Endothelial cell of umbilical vein (primary cell): Measurements from ENCODE around the gene PLXDC2. TPM values are rescaled to one million over a fixed set of nuclear protein-coding genes. Genes with fewer than 3 reads are reported as not detected.

Experiments used
- BruUV-seq: library from RNA; stranded (reverse); fragments of 400-500 nt; replicated peaks from 2 replicates; lab custom pipeline; 2021; lab: Mats Ljungman, UMichigan
- CTCF ChIA-PET: fragments of 300-600, 350-600 bp; sonication (Branson Sonifier 250); formaldehyde crosslinking; loops from one replicate; lab custom pipeline; 2021; ENCODE audit warnings: antibody characterized with exemption, inconsistent platforms; lab: Charles Lee
- POLR2A ChIA-PET: fragments of 300-600, 350-600 bp; sonication (Branson Sonifier 250); formaldehyde crosslinking; loops from one replicate; lab custom pipeline; 2021; ENCODE audit warnings: antibody characterized with exemption, inconsistent platforms; lab: Charles Lee
- DNase-seq: peaks from one replicate; pipeline ENCODE4 v3.0.0-alpha.2; 2011; ENCODE audit warnings: low read depth, low spot score
- FAIRE-seq: peaks from 2 replicates; lab custom pipeline; 2011; peaks lifted over from hg19 to GRCh38; lab: Jason Lieb, UNC
- H2AFZ ChIP-seq: 2 replicates; pipeline ENCODE4 v1.6.0; 2012; ENCODE audit warnings: low read depth, low read length, control low read depth, inconsistent platforms
- H3K27ac ChIP-seq: 2 replicates; pipeline ENCODE4 v1.5.1; 2011; ENCODE audit warnings: low read depth, mild to moderate bottlenecking, control low read depth, low read length, moderate library complexity; ENCODE audit not compliant: insufficient read depth
- H3K27me3 ChIP-seq, 2 experiments: 2 replicates each; pipeline versions ENCODE4 v1.6.0 to v1.6.1; 2011; ENCODE audit warnings: low read length in 2 of 2, mixed read lengths in 1 of 2; ENCODE audit not compliant: control insufficient read depth in 2 of 2, insufficient read depth in 2 of 2
- H3K36me3 ChIP-seq, 2 experiments: 2 replicates in 1 of 2; 3 replicates in 1 of 2; pipeline ENCODE4 v1.5.1; 2011; ENCODE audit warnings: low read length in 2 of 2, mild to moderate bottlenecking in 1 of 2, moderate library complexity in 1 of 2; ENCODE audit not compliant: control insufficient read depth in 2 of 2, insufficient read depth in 2 of 2; ENCODE audit errors: extremely low read depth in 1 of 2
- H3K4me1 ChIP-seq: 3 replicates; pipeline ENCODE4 v1.5.1; 2011; ENCODE audit warnings: mild to moderate bottlenecking, low read length; ENCODE audit not compliant: control insufficient read depth, insufficient read depth; ENCODE audit errors: extremely low read depth
- H3K4me2 ChIP-seq: 2 replicates; pipeline ENCODE4 v1.6.1; 2011; ENCODE audit warnings: low read length, control low read depth, mixed read lengths; ENCODE audit not compliant: insufficient read depth
- H3K4me3 ChIP-seq, 3 experiments: fragments of 200-600 bp in 1 of 3; sonication (generic), shearing (Covaris generic) in 1 of 3; replicated peaks in 1 of 3; 2 replicates each; pipeline ENCODE4 v1.5.1; 2011 to 2016; ENCODE audit warnings: control low read depth in 3 of 3, low read length in 3 of 3, mild to moderate bottlenecking in 2 of 3, inconsistent platforms in 1 of 3, low read depth in 1 of 3, moderate library complexity in 1 of 3; ENCODE audit not compliant: insufficient read depth in 1 of 3
- H3K79me2 ChIP-seq: 2 replicates; pipeline ENCODE4 v1.6.0; 2012; ENCODE audit warnings: low read length, inconsistent platforms; ENCODE audit not compliant: control insufficient read depth, insufficient read depth
- H3K9ac ChIP-seq: replicated peaks from 2 replicates; pipeline ENCODE3; 2011; ENCODE audit warnings: low read length, control low read depth; ENCODE audit not compliant: insufficient read depth; ENCODE audit errors: extremely low read depth
- H3K9me1 ChIP-seq: replicated peaks from 3 replicates; pipeline ENCODE4 v1.6.0; 2011; ENCODE audit warnings: mild to moderate bottlenecking, low read length; ENCODE audit not compliant: control insufficient read depth, insufficient read depth; ENCODE audit errors: extremely low read depth
- H3K9me3 ChIP-seq: replicated peaks from 2 replicates; pipeline ENCODE4 v1.5.1; 2012; ENCODE audit warnings: low read length, inconsistent platforms; ENCODE audit not compliant: control insufficient read depth, insufficient read depth
- H4K20me1 ChIP-seq: replicated peaks from 2 replicates; pipeline ENCODE3; 2011; ENCODE audit warnings: mild to moderate bottlenecking, low read length; ENCODE audit not compliant: control insufficient read depth, insufficient read depth; ENCODE audit errors: extremely low read depth
- CTCF ChIP-seq, 2 donors: IDR thresholded peaks; 1 replicate in 1 of 2; 2 replicates in 1 of 2; pipeline ENCODE4 v1.5.1; 2011; ENCODE audit warnings: low read length in 2 of 2, mild to moderate bottlenecking in 2 of 2, moderate library complexity in 2 of 2, control low read depth in 1 of 2, inconsistent platforms in 1 of 2, low read depth in 1 of 2; ENCODE audit not compliant: insufficient read depth in 1 of 2; ENCODE audit errors: extremely low read depth in 1 of 2
- EZH2 ChIP-seq: IDR thresholded peaks from 2 replicates; pipeline ENCODE4 v1.6.1; 2012; ENCODE audit warnings: borderline replicate concordance, low read depth, mild to moderate bottlenecking, moderate library complexity, low read length, inconsistent platforms; ENCODE audit not compliant: severe bottlenecking
- FOS ChIP-seq: IDR thresholded peaks from 2 replicates; pipeline ENCODE4 v1.6.1; 2011; ENCODE audit warnings: mild to moderate bottlenecking, low read length, moderate library complexity, borderline replicate concordance; ENCODE audit not compliant: insufficient read depth
- GATA2 ChIP-seq: IDR thresholded peaks from 2 replicates; pipeline ENCODE4 v1.7.0; 2011; ENCODE audit warnings: low read depth, mild to moderate bottlenecking, moderate library complexity, mixed read lengths, low read length; ENCODE audit not compliant: insufficient read length, insufficient read depth
- JUN ChIP-seq: IDR thresholded peaks from 2 replicates; pipeline ENCODE4 v1.6.1; 2011; ENCODE audit warnings: borderline replicate concordance, low read depth; ENCODE audit not compliant: insufficient read length, insufficient read depth
- MAX ChIP-seq: IDR thresholded peaks from 2 replicates; pipeline ENCODE4 v1.6.1; 2011; ENCODE audit not compliant: insufficient read depth, insufficient read length
- MYC ChIP-seq: IDR thresholded peaks from one replicate; pipeline ENCODE4 v1.6.1; 2011; ENCODE audit warnings: mild to moderate bottlenecking, low read depth, low read length
- POLR2A ChIP-seq: IDR thresholded peaks from 2 replicates; pipeline ENCODE4 v1.6.1; 2012; ENCODE audit warnings: low read depth, mild to moderate bottlenecking, control low read depth, low read length
- POLR2AphosphoS5 ChIP-seq: IDR thresholded peaks from 2 replicates; pipeline ENCODE4 v1.6.1; 2012; ENCODE audit warnings: low read depth, mild to moderate bottlenecking, control low read depth, low read length, moderate library complexity; ENCODE audit not compliant: insufficient read depth
- dilution Hi-C: fragments of 300-500 bp; cut with MboI; formaldehyde crosslinking; loops from one replicate; pipeline ENCODE4 v1.15.0; 2019; ENCODE audit warnings: low sequenced_read_pairs; ENCODE audit not compliant: extremely low pct_ligation_motif_present
- intact Hi-C: fragments of 100-400 bp; cut with micrococcal nuclease; formaldehyde crosslinking; loops from one replicate; pipeline ENCODE4 v1.10.0; 2022
- polyA plus RNA-seq, 4 experiments: library from polyadenylated mRNA; depleted of rRNA in 3 of 4; stranded (reverse) in 3 of 4; unstranded in 1 of 4; fragments of >200 nt; gene quantifications; 2 replicates each; pipeline versions ENCODE4 v1.2.1 to v1.2.3, GENCODE V29; 2011 to 2012; ENCODE audit warnings: missing spikeins in 1 of 4
- total RNA-seq: library from RNA; stranded (reverse); gene quantifications from 2 replicates; pipeline ENCODE4 v1.2.3, GENCODE V29; 2021

PLXDC2 gene
- total and polyA plus RNA-seq, 2 donors (not counting 3 experiments of a cell fraction or from before 2014, with no cell fraction given) = 0.32 to 1.2 TPM

- H3K27ac ChIP-seq = no peak overlapping the region
- no peaks in the 10 kb centered on the region for H3K27me3 ChIP-seq
- no peaks in the 10 kb centered on the region for H3K9me3 ChIP-seq
- H4K20me1 ChIP-seq = no peaks in the 10 kb centered on the region
- H2AFZ ChIP-seq = no peak overlapping the region
- ChIA-PET CTCF (no interaction called here), POLR2A (no interaction called here)
- H3K9ac ChIP-seq = no peak overlapping the region
- TF ChIP-seq CTCF (IDR thresholded peaks at IDR 0.05; ENCODE audit: extremely low read depth in 1 of 2, insufficient read depth in 1 of 2, low read depth in 1 of 2, low read length in 2 of 2) (no peak), MAX (no peak), GATA2 (no peak), FOS (no peak), EZH2 (no peak), POLR2AphosphoS5 (no peak), MYC (no peak), POLR2A (no peak), JUN (no peak)
- DNase-seq (no peak), FAIRE-seq (no peak)
- H3K36me3 ChIP-seq = no peaks in the 10 kb centered on the region
- intact Hi-C loops (no loop called here), dilution Hi-C loops (no loop called here)
- H3K4me3 ChIP-seq = no peak overlapping the region
- H3K4me2 ChIP-seq = no peak overlapping the region
- BruUV-seq = no TSS peak
- H3K9me1 ChIP-seq = no peaks in the 10 kb centered on the region
- H3K79me2 ChIP-seq = no peaks in the 10 kb centered on the region
- H3K4me1 ChIP-seq = no peaks in the 10 kb centered on the region
These were observed 12.6 kb upstream of the PLXDC2 start for GRCh38 chr10:19803676-19804075.
